ENCODE data around the gene NELL2.

Gene NELL2

DNA sequence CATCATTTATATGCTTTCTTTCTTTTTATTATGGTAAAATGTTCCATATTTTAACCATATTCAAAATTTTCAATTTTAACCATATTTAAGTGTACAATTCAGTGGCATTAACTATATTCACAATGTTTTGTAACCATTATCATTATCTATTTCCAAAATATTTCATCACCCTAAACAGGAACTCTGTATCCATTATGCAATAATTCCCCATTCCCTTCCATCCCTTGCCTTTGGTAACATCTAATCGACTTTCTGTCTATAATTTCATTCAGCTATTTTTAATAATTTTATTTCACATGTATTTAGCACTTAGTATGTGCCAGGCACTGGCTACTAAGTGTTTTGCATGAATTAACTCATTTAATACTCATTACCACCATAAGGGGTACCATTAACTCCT lies 287.5 kb downstream of the NELL2 start:
- no peak for DNase-seq

DNA sequence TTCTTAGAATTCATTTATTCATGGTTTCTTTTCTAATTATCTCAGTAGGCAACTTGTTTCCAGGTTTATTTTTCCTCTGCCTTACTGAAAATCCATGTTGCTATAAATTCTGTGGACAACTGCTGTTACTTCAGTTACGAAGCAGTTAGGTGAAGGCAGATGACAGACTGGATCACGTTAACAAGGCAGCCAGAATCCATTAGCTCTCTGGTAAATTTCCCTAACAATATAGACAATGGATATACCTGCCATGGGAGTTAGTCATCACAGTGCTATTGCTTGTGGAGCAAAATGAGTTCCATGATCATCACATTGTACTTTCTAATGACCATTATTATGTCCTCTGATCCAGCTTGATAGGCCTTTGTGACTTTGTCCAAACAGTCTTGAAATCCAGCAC lies 291.5 kb downstream of the NELL2 start:
- no peak for DNase-seq

DNA sequence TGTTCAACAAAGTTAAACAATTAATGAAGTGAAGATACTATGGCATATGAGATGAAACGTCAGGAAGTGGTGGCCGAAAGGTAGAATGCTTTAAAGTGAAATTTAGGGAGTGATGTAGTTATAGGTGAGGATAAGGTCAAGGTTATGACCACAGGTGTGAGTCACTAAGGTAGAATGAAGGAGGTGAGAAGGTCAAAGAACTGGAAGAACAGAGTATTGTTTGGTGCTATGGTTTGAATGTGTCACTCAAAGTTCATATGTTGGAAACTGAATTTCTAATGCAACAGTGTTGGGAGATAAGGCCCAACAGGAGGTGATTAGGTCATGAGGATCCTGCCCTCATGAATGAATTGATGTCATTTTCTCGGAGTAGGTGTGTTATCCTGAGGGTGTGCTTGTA lies 293.6 kb downstream of the NELL2 start:
- DNase-seq: no peak

DNA sequence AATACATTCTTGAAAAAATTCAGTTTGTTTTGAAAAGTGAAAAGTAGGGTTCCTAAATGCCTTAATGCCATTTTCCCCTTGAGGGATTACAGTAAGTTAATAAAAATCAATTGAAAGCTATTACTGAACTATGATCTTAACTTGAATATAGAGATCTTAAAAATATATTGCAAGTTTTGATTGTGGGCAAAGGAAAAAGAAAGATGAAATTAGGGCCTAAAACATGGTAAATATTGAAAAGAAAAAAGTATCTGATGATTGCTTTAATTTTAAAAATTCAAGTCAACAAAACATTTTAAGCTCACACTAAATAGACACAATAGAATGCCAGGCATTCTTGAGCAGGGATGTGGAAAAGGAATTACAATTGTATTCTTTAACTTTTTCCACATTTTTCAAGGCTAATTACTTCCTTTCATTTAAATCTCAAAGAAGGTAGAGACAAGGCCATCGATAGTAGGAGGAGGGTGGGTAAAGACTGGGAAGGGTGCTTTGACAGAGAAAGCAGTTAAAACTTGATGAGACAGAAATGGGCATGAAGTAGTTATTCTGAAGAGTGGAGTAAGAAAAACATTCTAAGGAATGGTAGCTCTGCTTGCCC lies 294.4 kb downstream of the NELL2 start:
- DNase-seq: no peak

DNA sequence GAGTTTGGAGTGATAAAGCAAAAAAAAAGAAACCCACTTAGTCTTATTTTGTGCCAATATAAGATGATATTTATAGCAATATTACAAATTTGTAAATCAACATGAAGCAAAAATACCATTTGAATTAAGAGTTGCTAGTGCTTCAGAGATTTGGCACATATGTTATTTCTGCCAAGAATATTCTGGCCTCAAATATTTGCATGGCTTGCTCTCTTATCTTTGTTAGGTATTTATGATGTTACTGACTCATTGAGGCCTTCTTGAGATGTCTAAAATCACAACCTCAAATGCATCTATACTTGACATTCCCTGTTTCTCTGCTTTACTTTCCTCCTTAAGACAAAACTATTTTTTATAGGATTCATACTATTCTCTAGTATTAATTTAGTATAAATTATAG lies 301.5 kb downstream of the NELL2 start:
- no peak for DNase-seq

DNA sequence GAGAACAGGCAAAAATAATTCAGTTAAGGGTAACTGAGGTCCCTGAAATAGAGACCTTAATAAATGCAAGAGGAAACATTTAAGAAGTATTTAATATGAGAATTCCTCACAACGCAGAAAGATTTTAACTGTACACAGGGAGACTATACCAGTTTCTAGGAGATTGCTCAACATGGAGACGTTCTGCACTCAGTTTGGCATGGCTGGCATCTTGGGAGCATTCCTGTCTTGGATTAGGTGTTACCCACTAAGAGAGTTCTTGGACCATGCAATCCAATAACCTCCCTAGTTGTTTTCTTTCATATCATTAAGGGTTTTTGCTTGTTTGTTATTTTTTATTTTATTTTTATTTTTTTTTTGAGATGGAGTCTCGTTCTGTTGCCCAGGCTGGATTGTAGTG lies 302.4 kb downstream of the NELL2 start:
- no peak for DNase-seq

DNA sequence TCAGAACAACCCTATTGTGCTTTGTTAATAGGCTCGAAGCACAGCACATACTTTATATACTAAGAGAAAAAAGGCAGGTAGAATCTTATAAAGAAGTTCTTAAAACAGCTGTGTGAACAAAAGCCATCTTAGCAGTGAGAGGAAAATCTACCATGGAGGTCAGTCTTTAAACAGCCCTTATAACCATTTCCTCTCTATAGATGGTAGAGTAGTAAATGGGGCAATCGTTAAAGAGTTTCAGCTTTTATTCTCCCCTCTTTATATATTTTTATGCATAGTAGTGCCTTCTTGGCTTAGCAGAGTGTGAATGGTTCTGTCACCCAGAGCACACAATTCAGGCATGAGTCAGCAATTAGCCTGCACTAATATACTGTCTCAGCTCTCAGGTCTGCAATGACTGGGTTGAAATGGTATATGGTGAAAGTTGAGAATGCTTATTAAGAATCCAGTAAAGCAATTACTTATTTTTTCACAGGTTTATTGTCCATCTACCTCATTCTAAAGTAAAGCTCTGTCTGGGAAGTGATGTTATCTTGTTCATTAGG lies 305.0 kb downstream of the NELL2 start:
- DNase-seq: no peak

DNA sequence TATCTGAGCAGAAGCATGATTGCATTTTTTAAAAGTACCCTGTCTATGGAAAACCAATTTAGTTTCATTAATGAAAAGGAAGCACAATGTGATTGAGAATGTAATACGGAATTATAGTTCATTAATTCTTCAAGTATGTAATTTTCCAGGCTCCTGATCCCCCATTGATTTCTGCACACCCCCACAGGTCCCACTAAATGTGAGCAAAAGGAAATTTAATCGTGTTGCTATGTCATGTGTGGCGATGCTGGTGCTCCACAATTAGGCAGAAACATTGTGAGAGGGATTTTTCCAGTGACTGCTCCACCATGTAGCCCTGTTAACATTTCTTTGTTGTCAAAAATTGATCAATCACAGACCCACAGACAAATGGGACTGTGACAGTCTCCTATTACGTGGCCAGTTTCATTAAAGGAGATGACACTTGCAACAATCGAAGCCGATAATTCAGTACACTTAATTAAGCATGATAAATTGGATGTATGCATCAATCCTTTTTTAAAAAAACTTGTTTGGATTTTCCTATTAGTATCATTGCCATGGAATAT lies 306.0 kb downstream of the NELL2 start:
- DNase-seq: no peak

GRCh38 chr12:44565163-44565562 lies 311.0 kb downstream of the NELL2 start:
- DNase-seq: no peak

GRCh38 chr12:44563486-44563885 lies 312.6 kb downstream of the NELL2 start:
- DNase-seq: no peak

DNA sequence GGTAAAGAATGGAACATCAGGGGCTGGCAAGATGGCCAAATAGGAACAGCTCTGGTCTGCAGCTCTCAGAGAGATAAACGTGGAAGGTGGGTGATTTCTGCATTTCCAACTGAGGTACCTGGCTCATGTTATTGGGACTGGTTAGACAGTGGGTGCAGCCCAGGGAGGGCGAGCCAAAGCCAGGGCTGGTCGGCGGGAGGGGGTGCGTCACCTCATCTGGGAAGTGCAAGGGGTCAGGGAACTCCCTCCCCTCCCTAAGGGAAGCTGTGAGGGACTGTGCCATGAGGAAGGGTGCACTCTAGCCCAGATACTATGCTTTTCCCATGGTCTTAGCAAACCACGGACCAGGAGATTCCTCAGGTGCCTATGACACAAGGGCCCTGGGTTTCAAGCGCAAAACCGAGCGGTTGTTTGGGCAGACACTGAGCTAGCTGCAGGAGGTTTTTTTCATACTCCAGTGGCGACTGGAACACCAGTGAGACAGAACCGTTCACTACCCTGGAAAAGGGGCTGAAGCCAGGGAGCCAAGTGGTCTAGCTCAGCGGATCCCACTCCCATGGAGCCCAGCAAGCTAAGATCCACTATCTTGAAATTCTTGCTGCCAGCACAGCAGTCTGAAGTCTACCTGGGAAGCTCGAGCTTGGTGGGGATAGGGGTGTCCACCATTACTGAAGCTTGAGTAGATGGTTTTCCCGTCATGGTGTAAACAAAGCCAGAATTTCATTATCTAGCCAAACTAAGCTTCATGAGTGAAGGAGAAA lies 317.6 kb downstream of the NELL2 start:
- no peak for DNase-seq

DNA sequence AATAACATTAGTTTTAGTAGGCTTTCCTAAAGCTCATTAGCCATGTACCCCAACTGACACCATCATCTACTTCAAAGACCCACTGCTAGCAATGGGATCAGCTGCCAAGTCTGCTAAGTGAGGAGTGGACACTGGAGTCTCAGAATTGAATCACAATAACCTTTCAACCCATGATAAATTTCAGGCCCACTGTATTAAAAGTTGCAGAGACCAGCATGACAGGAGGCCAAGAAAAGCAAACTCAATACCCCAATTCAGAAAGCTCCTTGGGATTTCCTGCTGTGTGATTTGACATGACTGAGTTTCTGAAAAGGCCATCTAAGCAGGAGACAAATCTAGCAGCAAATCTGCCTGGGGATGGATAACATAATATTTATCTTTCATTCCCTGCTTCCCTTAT lies 320.7 kb downstream of the NELL2 start:
- DNase-seq: no peak

GRCh38 chr12:44551631-44552030 lies 324.5 kb downstream of the NELL2 start:
- DNase-seq: no peak

DNA sequence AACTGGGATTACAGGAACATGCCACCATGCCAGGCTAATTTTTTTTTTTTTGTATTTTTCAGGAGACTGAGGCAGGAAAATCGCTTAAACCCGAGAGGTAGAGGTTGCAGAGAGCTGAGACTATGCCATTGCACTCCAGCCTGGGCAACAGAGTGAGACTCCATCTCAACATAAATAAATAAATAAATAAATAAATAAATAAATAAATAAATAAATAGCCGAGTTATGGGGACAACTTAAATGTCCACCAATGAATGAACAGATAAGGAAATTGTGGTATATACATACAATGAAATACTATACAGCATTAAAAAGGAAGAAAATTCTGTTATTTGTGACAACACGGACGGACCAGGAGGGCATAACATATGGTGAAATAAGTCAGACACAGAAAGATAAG lies 325.7 kb downstream of the NELL2 start:
- DNase-seq: no peak

- no peak for DNase-seq
Measured at GRCh38 chr12:44546060-44546459, 330.1 kb downstream of the NELL2 start.

DNA sequence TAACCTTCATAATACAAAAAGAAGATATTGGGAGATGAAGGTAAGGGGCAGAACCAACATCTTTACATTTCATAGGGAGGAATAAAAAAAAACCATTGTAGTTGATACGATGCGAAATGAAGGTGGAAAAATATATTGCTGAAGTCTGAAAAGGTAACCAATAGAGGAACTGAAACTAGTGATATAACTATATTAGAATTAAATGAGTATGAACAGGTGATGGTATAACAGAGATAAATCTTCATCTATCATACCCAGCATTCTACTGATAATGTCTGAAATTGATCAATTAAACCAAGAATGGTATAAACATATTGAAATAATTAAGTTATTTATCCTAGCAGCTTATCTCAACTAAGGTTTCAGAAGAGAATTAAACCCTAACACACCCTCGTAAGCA lies 332.1 kb downstream of the NELL2 start:
- no peak for DNase-seq

DNA sequence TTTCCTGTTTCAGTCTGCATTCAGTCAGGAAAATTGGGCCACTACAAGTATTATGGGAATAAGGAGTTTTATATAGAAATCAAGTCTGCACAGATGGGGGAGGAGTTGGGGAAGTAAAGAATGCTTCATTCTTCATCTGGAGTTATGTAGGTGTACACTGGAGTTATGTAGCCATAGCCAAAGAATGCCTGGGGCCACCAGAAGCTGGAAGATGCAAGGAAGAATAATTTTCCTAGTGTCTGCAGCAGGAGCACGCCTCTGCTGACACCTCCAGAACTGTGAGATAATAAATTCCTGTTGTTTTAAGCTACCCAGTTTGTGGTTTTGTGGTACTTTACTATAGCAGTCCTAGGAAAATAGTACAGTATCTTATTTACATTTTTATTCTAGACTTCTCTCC lies 333.4 kb downstream of the NELL2 start:
- no peak for DNase-seq

DNA sequence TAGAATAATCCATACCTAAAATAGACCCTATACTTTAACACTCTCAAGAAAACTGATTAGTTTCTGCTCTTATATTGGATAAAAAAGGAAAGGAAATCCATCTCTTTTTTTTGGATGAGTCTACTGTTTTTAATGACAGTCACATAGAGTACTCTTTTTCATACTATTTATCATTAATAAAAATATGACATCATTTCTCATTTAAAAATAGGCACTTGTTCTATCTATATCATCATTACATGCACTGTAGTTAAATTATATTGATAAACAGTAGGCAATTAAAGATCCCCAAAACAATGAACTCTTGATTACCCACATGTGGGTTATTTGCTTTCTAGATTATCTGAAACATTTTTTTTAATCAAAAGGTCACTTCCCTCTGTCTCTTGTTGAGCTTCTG lies 338.8 kb downstream of the NELL2 start:
- no peak for DNase-seq

DNA sequence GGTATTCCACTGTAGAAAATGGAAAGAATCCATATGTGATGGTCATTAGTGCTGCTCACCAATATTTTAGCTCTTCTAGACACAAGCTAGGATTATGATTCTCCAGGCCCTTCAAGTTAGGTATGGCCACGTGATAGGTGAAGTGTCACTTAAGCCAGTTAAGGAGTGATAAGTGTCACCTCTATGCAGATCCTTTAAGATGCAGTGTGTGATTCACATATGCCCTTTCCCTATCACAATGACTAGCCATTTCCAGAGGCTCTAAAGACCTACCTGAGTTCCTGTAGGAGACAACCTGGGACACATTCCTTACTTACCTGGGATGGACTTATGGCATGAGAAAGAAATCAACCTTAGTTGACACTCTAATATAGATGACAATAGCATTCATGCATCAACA lies 343.2 kb downstream of the NELL2 start:
- DNase-seq: no peak

GRCh38 chr12:44531320-44531971 lies 344.7 kb downstream of the NELL2 start:
- no peak for DNase-seq

GRCh38 chr12:44526655-44527182 lies 349.4 kb downstream of the NELL2 start:
- no peak for DNase-seq

DNA sequence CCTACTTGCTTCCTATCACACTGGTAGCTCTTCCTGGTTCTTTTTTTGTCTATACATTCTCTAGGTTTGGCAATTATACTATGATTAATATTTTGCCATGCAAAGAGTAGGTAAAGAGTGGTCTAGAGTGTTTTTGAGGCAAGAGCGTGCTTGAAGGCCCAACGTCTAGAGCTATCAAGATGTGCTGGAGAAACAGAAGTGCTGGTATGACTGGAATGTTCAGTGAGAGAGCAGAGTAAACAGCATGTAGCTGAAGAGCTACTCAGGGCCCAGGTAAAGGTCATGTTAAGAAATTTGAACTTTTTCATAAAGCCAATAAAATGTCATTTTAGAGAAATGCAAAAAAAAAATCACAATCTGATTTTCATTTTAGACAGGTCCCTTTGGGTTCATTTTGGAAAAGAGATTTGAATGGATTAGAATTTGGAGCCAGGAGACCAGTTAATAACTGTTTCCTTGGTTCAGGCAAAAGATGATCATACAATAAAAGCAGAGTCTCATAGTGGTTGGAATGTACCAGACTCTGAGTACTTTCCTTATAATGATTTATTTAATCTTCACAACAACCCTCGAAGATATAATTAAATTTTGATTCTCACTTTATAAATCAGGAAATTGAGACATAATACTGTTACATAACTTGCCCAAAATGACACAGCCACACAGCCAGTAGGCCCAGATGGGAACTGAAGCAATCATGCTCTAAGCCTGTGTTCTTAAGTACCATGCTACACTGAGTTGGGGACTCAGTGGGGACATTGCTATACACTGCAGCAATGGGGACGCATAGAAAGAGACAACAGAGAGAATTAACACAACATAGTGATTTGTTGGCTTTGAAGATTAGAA lies 350.1 kb downstream of the NELL2 start:
- DNase-seq: no peak

- no peak for DNase-seq
Measured at GRCh38 chr12:44523828-44524227, 352.3 kb downstream of the NELL2 start.
